Naive thymus-derived CD4-positive, alpha-beta T cell (primary cell): Measurements from ENCODE around the gene PRRG4. TPM values are rescaled to one million over a fixed set of nuclear protein-coding genes. Genes with fewer than 3 reads are reported as not detected.
"Not testable (repeated sequence)": the region's sequence is repeated elsewhere in the genome, so short reads cannot be mapped to it uniquely, and the experiment has no call there.

Experiments used
- ATAC-seq: fragments of 150-1000 bp; cut with Tn5 transposase; 2 replicates; pipeline ENCODE4 v1.10.0; 2021; ENCODE audit warnings: mild to moderate bottlenecking, moderate library complexity
- CTCF ChIA-PET: fragments of 350-600 bp; sonication (Branson Sonifier 250); formaldehyde crosslinking; loops from one replicate; lab custom pipeline; 2021; ENCODE audit warnings: antibody characterized with exemption; lab: Charles Lee
- POLR2A ChIA-PET: fragments of 350-600 bp; sonication (Branson Sonifier 250); formaldehyde crosslinking; loops from one replicate; lab custom pipeline; 2021; ENCODE audit warnings: antibody characterized with exemption, inconsistent platforms; lab: Charles Lee
- DNase-seq, 9 donors: peaks; one replicate each; pipeline versions ENCODE4 v3.0.0 to v3.0.0-alpha.2; 2020 to 2022; ENCODE audit warnings: mixed read lengths in 1 of 9
- H3K27ac ChIP-seq: one replicate; pipeline ENCODE4 v1.7.0; 2013; ENCODE audit warnings: mild to moderate bottlenecking, low read depth, low read length, moderate library complexity
- H3K27me3 ChIP-seq, 2 donors: one replicate each; pipeline ENCODE4 v1.7.0; 2013; ENCODE audit warnings: low read length in 2 of 2, mild to moderate bottlenecking in 2 of 2, moderate library complexity in 2 of 2; ENCODE audit not compliant: control insufficient read depth in 2 of 2, insufficient read depth in 2 of 2
- H3K36me3 ChIP-seq, 3 experiments: 1 replicate in 2 of 3; 2 replicates in 1 of 3; pipeline ENCODE4 v1.7.0; 2013; ENCODE audit warnings: low read length in 3 of 3, mild to moderate bottlenecking in 3 of 3, moderate library complexity in 1 of 3; ENCODE audit not compliant: insufficient read depth in 3 of 3, control insufficient read depth in 2 of 3
- H3K4me1 ChIP-seq, 2 donors: one replicate each; pipeline ENCODE4 v1.7.0; 2013; ENCODE audit warnings: low read length in 2 of 2, mild to moderate bottlenecking in 2 of 2, moderate library complexity in 1 of 2; ENCODE audit not compliant: control insufficient read depth in 2 of 2, insufficient read depth in 2 of 2
- H3K4me3 ChIP-seq: 2 replicates; pipeline ENCODE4 v1.7.0; 2013; ENCODE audit warnings: mild to moderate bottlenecking, low read length
- H3K9me3 ChIP-seq, 3 experiments: 1 replicate in 2 of 3; 2 replicates in 1 of 3; pipeline ENCODE4 v1.7.0; 2013; ENCODE audit warnings: low read length in 3 of 3; ENCODE audit not compliant: control insufficient read depth in 2 of 3
- H3K27ac Mint-ChIP-seq, 9 donors: one replicate each; pipeline ENCODE4 v1.8.0; 2020 to 2022; ENCODE audit warnings: mixed read lengths in 9 of 9, mild to moderate bottlenecking in 8 of 9, moderate library complexity in 5 of 9, inconsistent platforms in 2 of 9
- H3K27me3 Mint-ChIP-seq, 5 donors: one replicate each; pipeline ENCODE4 v1.8.0; 2021 to 2022; ENCODE audit warnings: mixed read lengths in 5 of 5, mild to moderate bottlenecking in 1 of 5
- H3K36me3 Mint-ChIP-seq, 5 donors: one replicate each; pipeline ENCODE4 v1.8.0; 2020 to 2022; ENCODE audit warnings: mixed read lengths in 5 of 5, mild to moderate bottlenecking in 3 of 5, inconsistent platforms in 1 of 5
- H3K4me1 Mint-ChIP-seq, 7 donors: one replicate each; pipeline ENCODE4 v1.8.0; 2020 to 2022; ENCODE audit warnings: mixed read lengths in 7 of 7, mild to moderate bottlenecking in 3 of 7, inconsistent platforms in 1 of 7
- H3K4me3 Mint-ChIP-seq, 10 donors: one replicate each; pipeline ENCODE4 v1.8.0; 2020 to 2022; ENCODE audit warnings: mild to moderate bottlenecking in 10 of 10, mixed read lengths in 10 of 10, moderate library complexity in 6 of 10, inconsistent platforms in 2 of 10
- H3K9me3 Mint-ChIP-seq, 11 donors: one replicate each; pipeline ENCODE4 v1.8.0; 2020 to 2022; ENCODE audit warnings: mixed read lengths in 11 of 11, mild to moderate bottlenecking in 4 of 11, inconsistent platforms in 1 of 11, moderate library complexity in 1 of 11
- intact Hi-C, 2 donors: fragments of 100-400 bp; cut with micrococcal nuclease; formaldehyde crosslinking; loops; one replicate each; pipeline ENCODE4 v1.15.1; 2023
- polyA plus RNA-seq, 2 donors: library from polyadenylated mRNA; unstranded; fragments of 300-500 nt; fragmentation: Illumina TruSeq; gene quantifications; one replicate each; pipeline ENCODE4 v1.2.3, GENCODE V29; 2021
- total RNA-seq, 6 experiments: library from RNA in 5 of 6; stranded (reverse) in 5 of 6; gene quantifications; 1 replicate in 5 of 6; 2 replicates in 1 of 6; pipeline ENCODE4 v1.2.3 and lab custom pipeline; 2021 to 2026

PRRG4 gene
- total and polyA plus RNA-seq, 7 experiments from 2014 or later: 0.11 to 2.3 (median 0.48) TPM; not detected in 4

DNA sequence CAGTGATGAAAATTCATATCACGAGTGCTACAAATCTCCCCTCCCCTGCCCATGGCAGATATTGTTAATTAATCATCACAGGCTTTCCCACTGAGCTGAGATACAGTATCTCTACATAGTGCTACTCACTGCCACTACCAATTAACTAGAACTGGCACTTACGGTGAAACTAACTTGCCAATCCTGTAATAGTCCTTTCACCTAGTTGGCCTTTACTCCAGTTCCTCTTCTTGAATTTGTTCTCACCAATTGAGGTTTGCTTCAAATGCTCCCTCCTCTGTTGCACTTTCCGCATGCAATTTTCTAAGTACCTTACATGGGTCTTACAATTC, 11.9 kb upstream of the PRRG4 start:
- Mint-ChIP-seq H3K4me3 (no peak overlapping the region), H3K36me3 (no peaks in the 10 kb centered on the region), H3K27ac (no peak overlapping the region), H3K9me3 (peaks cover 0 to 4% (median 0%) of the 10 kb centered on the region in 11 donors), H3K4me1 (peaks cover 0 to 10% (median 0%) of the 10 kb centered on the region in 7 donors), H3K27me3 (peaks cover 3 to 12% (median 11%) of the 10 kb centered on the region in 5 donors)
- H3K27ac ChIP-seq: no peak overlapping the region
- intact Hi-C loops: no loop called here
- no peaks in the 10 kb centered on the region for H3K9me3 ChIP-seq
- ChIA-PET POLR2A (no interaction called here), CTCF (no interaction called here)
- ATAC-seq (no peak), DNase-seq (no peak)
- H3K4me3 ChIP-seq: no peak overlapping the region
- H3K4me1 ChIP-seq: no peaks in the 10 kb centered on the region
- H3K36me3 ChIP-seq: no peaks in the 10 kb centered on the region
- H3K27me3 ChIP-seq: no peaks in the 10 kb centered on the region

DNA sequence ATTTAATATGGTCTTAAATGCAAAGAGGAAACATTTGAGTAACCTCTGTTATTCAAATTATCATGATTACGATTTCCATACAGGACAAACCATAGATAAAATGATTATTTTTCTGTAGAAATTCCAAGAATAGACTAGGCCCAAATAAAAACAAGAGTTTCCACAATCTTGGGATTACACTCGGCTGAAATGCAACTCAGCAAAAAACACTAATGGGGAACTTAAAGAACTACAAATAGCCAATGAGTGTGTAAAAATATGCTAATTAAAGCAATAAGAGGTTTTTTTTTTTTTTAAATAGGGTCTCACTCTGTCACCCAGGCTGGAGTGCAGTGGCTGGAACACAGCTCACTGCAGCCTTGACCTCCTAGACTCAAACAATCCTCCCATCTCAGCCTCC, 10.5 kb upstream of the PRRG4 start:
- ATAC-seq: no peak
- H3K27ac ChIP-seq: no peak overlapping the region

DNA sequence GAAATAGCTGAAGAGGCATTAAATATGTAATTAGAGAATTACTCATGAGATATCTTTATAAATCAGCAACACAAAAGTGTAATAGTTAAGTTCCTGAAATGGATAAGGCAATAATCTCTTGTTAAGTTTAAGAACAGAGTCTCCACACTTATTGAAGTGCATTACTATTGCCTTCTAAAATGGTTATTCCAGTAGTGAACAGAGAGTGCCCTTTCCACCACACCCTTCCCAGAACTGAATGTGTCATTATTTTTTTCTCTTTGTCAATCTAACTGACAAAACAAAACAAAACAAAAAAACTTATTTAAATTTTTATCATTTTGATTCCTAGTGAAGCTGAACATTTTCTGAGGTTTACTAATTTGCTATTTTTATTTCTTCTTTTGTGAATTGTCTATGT, 9.2 kb upstream of the PRRG4 start:
- ATAC-seq: no peak
- no peak overlapping the region for H3K4me3 Mint-ChIP-seq
- no peaks in the 10 kb centered on the region for H3K4me1 ChIP-seq

More for the DNA sequence above, 10.5 kb upstream of the PRRG4 start:
- Mint-ChIP-seq H3K27me3 (peaks cover 3 to 13% (median 11%) of the 10 kb centered on the region in 5 donors), H3K4me1 (peaks cover 0 to 10% (median 0%) of the 10 kb centered on the region in 7 donors), H3K36me3 (no peaks in the 10 kb centered on the region), H3K4me3 (no peak overlapping the region), H3K27ac (no peak overlapping the region), H3K9me3 (peaks cover 0 to 4% (median 0%) of the 10 kb centered on the region in 11 donors)
- CTCF ChIA-PET: no interaction called here
- DNase-seq: no peak
- Histone ChIP-seq H3K4me3 (no peak overlapping the region), H3K9me3 (no peaks in the 10 kb centered on the region), H3K27me3 (no peaks in the 10 kb centered on the region), H3K36me3 (no peaks in the 10 kb centered on the region), H3K4me1 (no peaks in the 10 kb centered on the region)
- intact Hi-C loops: no loop called here
- POLR2A ChIA-PET: no interaction called here

DNA sequence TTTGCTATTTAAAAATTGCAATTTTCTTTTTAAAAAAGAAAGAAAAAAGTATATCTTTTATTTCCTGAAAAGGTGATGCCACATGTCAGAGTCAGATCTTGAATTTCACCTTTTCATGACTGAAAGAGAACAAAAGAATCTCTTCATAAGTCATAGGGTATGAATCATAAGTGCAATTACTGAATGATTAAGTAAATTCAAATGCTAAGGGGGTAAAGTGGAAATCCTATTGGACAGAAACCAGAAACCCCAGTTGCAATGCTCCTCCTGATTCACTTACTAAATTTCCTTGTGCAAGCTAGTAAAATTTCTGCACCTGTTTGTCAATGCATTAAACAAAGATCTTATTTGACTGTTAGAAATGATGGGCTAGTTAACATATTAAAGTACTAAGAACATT, 8.2 kb upstream of the PRRG4 start:
- Mint-ChIP-seq H3K36me3 (no peaks in the 10 kb centered on the region), H3K4me3 (peak overlapping the region in 1 of 10 donors; percentile 3), H3K9me3 (peaks cover 0 to 3% (median 0%) of the 10 kb centered on the region in 11 donors), H3K27ac (no peak overlapping the region), H3K27me3 (peaks cover 2 to 13% (median 11%) of the 10 kb centered on the region in 5 donors), H3K4me1 (peaks cover 0 to 10% (median 0%) of the 10 kb centered on the region in 7 donors)
- DNase-seq (no peak), ATAC-seq (no peak)
- Histone ChIP-seq H3K27ac (no peak overlapping the region), H3K9me3 (no peaks in the 10 kb centered on the region), H3K4me1 (no peaks in the 10 kb centered on the region), H3K36me3 (no peaks in the 10 kb centered on the region), H3K27me3 (no peaks in the 10 kb centered on the region), H3K4me3 (no peak overlapping the region)
- ChIA-PET CTCF (interaction anchor here (0.6 kb wide), 1 partner anchor 1236 kb away, joined by 4 read pairs; no protein-coding TSS in a partner anchor), POLR2A (no interaction called here)
- intact Hi-C loops: no loop called here

More for the DNA sequence above, 9.2 kb upstream of the PRRG4 start:
- Histone ChIP-seq H3K9me3 (no peaks in the 10 kb centered on the region), H3K4me3 (no peak overlapping the region), H3K27me3 (no peaks in the 10 kb centered on the region), H3K36me3 (no peaks in the 10 kb centered on the region), H3K27ac (no peak overlapping the region)
- Mint-ChIP-seq H3K36me3 (no peaks in the 10 kb centered on the region), H3K9me3 (peaks cover 0 to 4% (median 0%) of the 10 kb centered on the region in 11 donors), H3K27me3 (peaks cover 3 to 13% (median 11%) of the 10 kb centered on the region in 5 donors), H3K4me1 (peaks cover 0 to 10% (median 0%) of the 10 kb centered on the region in 7 donors), H3K27ac (no peak overlapping the region)
- ChIA-PET POLR2A (no interaction called here), CTCF (no interaction called here)
- intact Hi-C loops: no loop called here
- DNase-seq: no peak

DNA sequence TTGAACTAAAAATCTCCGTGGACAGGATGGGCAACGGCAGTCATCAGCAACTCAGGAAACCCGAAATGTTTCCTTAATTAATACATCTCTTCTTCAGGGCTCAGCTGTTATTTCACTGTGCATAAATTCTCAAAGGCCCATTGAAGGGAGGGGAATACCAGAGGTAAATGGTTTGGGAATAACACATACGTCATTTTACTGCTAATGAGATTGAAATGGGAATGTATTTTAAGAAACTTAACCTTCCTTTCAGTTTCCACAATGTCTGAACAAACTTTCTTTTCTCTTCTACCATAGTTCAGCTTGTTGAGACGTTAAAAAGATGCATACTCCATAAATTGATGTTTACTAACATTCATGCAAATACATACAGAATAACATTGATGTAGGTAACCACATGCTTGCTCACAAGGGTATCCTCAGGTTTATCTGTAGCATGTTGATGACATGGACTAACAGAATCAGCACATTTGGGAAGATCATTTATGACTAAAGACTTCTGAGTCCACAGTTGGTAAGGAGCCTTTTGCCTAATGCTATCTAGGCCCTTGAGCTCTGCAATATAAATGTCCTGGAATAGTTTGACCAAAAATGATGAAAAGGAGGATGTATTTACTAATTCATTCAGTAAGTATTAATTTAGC, 7.7 kb upstream of the PRRG4 start:
- CTCF ChIA-PET: interaction anchor here (0.6 kb wide), 1 partner anchor 1237 kb away, joined by 4 read pairs; no protein-coding TSS in a partner anchor
- peak overlapping the region in 1 of 10 donors; percentile 36 for H3K4me3 Mint-ChIP-seq

DNA sequence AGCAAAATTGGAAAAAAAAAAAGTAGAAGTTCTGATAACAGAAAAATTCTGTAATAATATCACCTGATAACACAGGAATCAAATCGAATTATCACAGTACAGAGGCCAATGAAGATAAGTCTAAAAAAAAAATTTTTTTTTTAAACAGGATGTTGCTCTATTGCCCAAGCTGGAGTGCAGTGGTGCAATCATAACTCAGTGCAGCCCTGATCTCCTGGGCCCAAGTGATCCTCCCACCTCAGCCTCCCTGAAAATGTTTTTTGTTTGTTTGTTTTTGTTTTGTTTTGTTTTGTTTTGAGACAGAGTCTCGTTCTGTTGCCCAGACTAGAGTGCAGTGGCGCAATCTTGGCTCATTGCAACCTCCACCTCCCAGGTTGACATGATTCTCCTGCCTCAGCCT, 6.1 kb upstream of the PRRG4 start:
- H3K27ac ChIP-seq, intact Hi-C loops, H3K27ac Mint-ChIP-seq, H3K27me3 ChIP-seq, CTCF ChIA-PET, DNase-seq, H3K36me3 Mint-ChIP-seq, H3K9me3 Mint-ChIP-seq, H3K4me3 ChIP-seq, POLR2A ChIA-PET, H3K9me3 ChIP-seq, H3K36me3 ChIP-seq, ATAC-seq, H3K4me3 Mint-ChIP-seq, H3K4me1 ChIP-seq: not testable (repeated sequence)
- Mint-ChIP-seq H3K27me3 (peaks cover 2 to 24% (median 12%) of the 10 kb centered on the region in 5 donors), H3K4me1 (peaks cover 0 to 10% (median 3%) of the 10 kb centered on the region in 7 donors)

More for the DNA sequence above, 7.7 kb upstream of the PRRG4 start:
- Histone ChIP-seq H3K36me3 (no peaks in the 10 kb centered on the region), H3K27me3 (no peaks in the 10 kb centered on the region), H3K27ac (no peak overlapping the region), H3K4me1 (no peaks in the 10 kb centered on the region), H3K4me3 (no peak overlapping the region), H3K9me3 (no peaks in the 10 kb centered on the region)
- no peak for ATAC-seq
- H3K4me1 Mint-ChIP-seq: peaks cover 0 to 10% (median 0%) of the 10 kb centered on the region in 7 donors
- peaks cover 0 to 3% (median 0%) of the 10 kb centered on the region in 11 donors for H3K9me3 Mint-ChIP-seq
- no peaks in the 10 kb centered on the region for H3K36me3 Mint-ChIP-seq
- intact Hi-C loops: no loop called here
- no peak for DNase-seq
- H3K27me3 Mint-ChIP-seq: peaks cover 2 to 13% (median 11%) of the 10 kb centered on the region in 5 donors
- H3K27ac Mint-ChIP-seq: no peak overlapping the region
- POLR2A ChIA-PET: no interaction called here

DNA sequence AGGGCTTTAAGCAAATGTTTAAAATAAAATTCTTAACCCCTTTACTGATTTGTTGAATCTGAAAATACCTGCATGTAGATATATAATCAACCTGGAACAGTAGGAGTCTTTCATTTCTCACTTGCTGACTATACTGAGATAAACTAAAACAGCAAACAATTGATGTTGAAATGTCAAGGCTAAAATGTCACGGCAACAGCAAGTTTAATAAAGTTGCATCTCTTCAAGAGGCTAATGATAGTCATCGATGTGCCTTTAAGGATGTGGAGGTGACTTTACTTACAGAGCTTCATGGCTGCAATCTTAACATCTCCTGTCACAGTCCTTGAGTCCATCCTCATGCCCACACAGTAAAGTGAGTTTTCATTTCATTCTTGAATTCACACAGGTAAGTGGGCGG, 3.6 kb upstream of the PRRG4 start:
- no peak overlapping the region for H3K4me3 ChIP-seq
- POLR2A ChIA-PET: no interaction called here
- H3K4me1 ChIP-seq: peaks cover 0 to 4% of the 10 kb centered on the region in 2 donors
- Mint-ChIP-seq H3K36me3 (no peaks in the 10 kb centered on the region), H3K27ac (no peak overlapping the region), H3K9me3 (peaks cover 0 to 3% (median 0%) of the 10 kb centered on the region in 11 donors), H3K4me1 (peaks cover 0 to 21% (median 13%) of the 10 kb centered on the region in 7 donors), H3K27me3 (peaks cover 18 to 40% (median 28%) of the 10 kb centered on the region in 5 donors), H3K4me3 (no peak overlapping the region)
- intact Hi-C loops: no loop called here
- H3K27me3 ChIP-seq: no peaks in the 10 kb centered on the region
- ATAC-seq: no peak
- no peak overlapping the region for H3K27ac ChIP-seq
- DNase-seq: no peak
- CTCF ChIA-PET: no interaction called here
- no peaks in the 10 kb centered on the region for H3K9me3 ChIP-seq
- H3K36me3 ChIP-seq: no peaks in the 10 kb centered on the region
